Measurements from ENCODE around the gene BAD.
"Not testable (repeated sequence)": the region's sequence is repeated elsewhere in the genome, so short reads cannot be mapped to it uniquely, and the experiment has no call there.

Gene BAD

GRCh38 chr11:64317961-64318765, 33.7 kb upstream of the BAD start, which contains the start of gene PRDX5:
Gene PRDX5, plus strand, starts transcription at chr11:64318121. Its CDS starts 95 bp downstream, at chr11:64318216.
- peak within 1 kb of the TSS; percentile 95 for H3K4me3 Mint-ChIP-seq
- no peaks in the 10 kb centered on the region for H3K9me3 Mint-ChIP-seq
- H3K36me3 Mint-ChIP-seq = peaks cover 9% of the 10 kb centered on the region
- no peaks in the 10 kb centered on the region for H3K27me3 Mint-ChIP-seq
- H3K4me1 Mint-ChIP-seq = peaks cover 25% of the 10 kb centered on the region
- H3K27ac Mint-ChIP-seq = peak within 1 kb of the TSS; percentile 99

- H3K4me3 Mint-ChIP-seq = peak within 1 kb of the TSS; percentile 95
Observed at GRCh38 chr11:64317325-64317960, 33.0 kb upstream of the BAD start, which contains the start of gene TRMT112. Gene TRMT112, minus strand, starts transcription at chr11:64317559. Its CDS starts 33 bp downstream, at chr11:64317526.

GRCh38 chr11:64316672-64317324, 32.3 kb upstream of the BAD start:
- H3K27me3 Mint-ChIP-seq = no peaks in the 10 kb centered on the region
- H3K36me3 Mint-ChIP-seq = peaks cover 9% of the 10 kb centered on the region
- peak overlapping the region; percentile 99 for H3K27ac Mint-ChIP-seq
- peak overlapping the region; percentile 95 for H3K4me3 Mint-ChIP-seq
- H3K4me1 Mint-ChIP-seq = peaks cover 33% of the 10 kb centered on the region
- no peaks in the 10 kb centered on the region for H3K9me3 Mint-ChIP-seq

More at GRCh38 chr11:64317325-64317960, 33.0 kb upstream of the BAD start, which contains the start of gene TRMT112:
- H3K27me3 Mint-ChIP-seq = no peaks in the 10 kb centered on the region
- peaks cover 32% of the 10 kb centered on the region for H3K4me1 Mint-ChIP-seq
- H3K9me3 Mint-ChIP-seq = no peaks in the 10 kb centered on the region
- H3K27ac Mint-ChIP-seq = peak within 1 kb of the TSS; percentile 99
- H3K36me3 Mint-ChIP-seq = peaks cover 9% of the 10 kb centered on the region

GRCh38 chr11:64315667-64316526, 31.4 kb upstream of the BAD start:
- H3K9me3 Mint-ChIP-seq, H3K36me3 Mint-ChIP-seq, H3K27me3 Mint-ChIP-seq: not testable (repeated sequence)
- Mint-ChIP-seq H3K27ac (peak overlapping the region; percentile 99), H3K4me3 (peak overlapping the region; percentile 95), H3K4me1 (peaks cover 33% of the 10 kb centered on the region)

GRCh38 chr11:64314805-64315561, 30.5 kb upstream of the BAD start:
- Mint-ChIP-seq H3K27me3 (no peaks in the 10 kb centered on the region), H3K36me3 (peaks cover 9% of the 10 kb centered on the region), H3K4me1 (peaks cover 28% of the 10 kb centered on the region), H3K9me3 (no peaks in the 10 kb centered on the region), H3K27ac (no peak overlapping the region), H3K4me3 (peak overlapping the region; percentile 23)

GRCh38 chr11:64314146-64314804, 29.8 kb upstream of the BAD start:
- Mint-ChIP-seq H3K27ac (no peak overlapping the region), H3K9me3 (no peaks in the 10 kb centered on the region), H3K36me3 (peaks cover 9% of the 10 kb centered on the region), H3K27me3 (no peaks in the 10 kb centered on the region), H3K4me1 (peaks cover 23% of the 10 kb centered on the region), H3K4me3 (no peak overlapping the region)

- Mint-ChIP-seq H3K9me3 (no peaks in the 10 kb centered on the region), H3K4me3 (no peak overlapping the region), H3K27ac (no peak overlapping the region), H3K4me1 (peaks cover 18% of the 10 kb centered on the region), H3K36me3 (peaks cover 9% of the 10 kb centered on the region), H3K27me3 (no peaks in the 10 kb centered on the region)
Observed at GRCh38 chr11:64313491-64314145, 29.2 kb upstream of the BAD start.

- Mint-ChIP-seq H3K27me3 (no peaks in the 10 kb centered on the region), H3K36me3 (peaks cover 9% of the 10 kb centered on the region), H3K4me3 (no peak overlapping the region), H3K9me3 (no peaks in the 10 kb centered on the region), H3K4me1 (peaks cover 18% of the 10 kb centered on the region), H3K27ac (peak overlapping the region; percentile 82)
Observed at GRCh38 chr11:64312947-64313346, 28.5 kb upstream of the BAD start.

GRCh38 chr11:64307795-64308194, 23.3 kb upstream of the BAD start:
- Mint-ChIP-seq H3K4me3 (peak overlapping the region; percentile 45), H3K4me1 (peaks cover 28% of the 10 kb centered on the region)
- H3K27ac Mint-ChIP-seq, H3K36me3 Mint-ChIP-seq, H3K9me3 Mint-ChIP-seq, H3K27me3 Mint-ChIP-seq: not testable (repeated sequence)

- H3K4me3 Mint-ChIP-seq = peak overlapping the region; percentile 98
- peaks cover 24% of the 10 kb centered on the region for H3K4me1 Mint-ChIP-seq
- no peaks in the 10 kb centered on the region for H3K9me3 Mint-ChIP-seq
- H3K27me3 Mint-ChIP-seq = no peaks in the 10 kb centered on the region
- H3K36me3 Mint-ChIP-seq = peaks cover 5% of the 10 kb centered on the region
- H3K27ac Mint-ChIP-seq = no peak overlapping the region
Observed at GRCh38 chr11:64306876-64307622, 22.6 kb upstream of the BAD start.

- H3K9me3 Mint-ChIP-seq = no peaks in the 10 kb centered on the region
- peaks cover 24% of the 10 kb centered on the region for H3K4me1 Mint-ChIP-seq
- peaks cover 5% of the 10 kb centered on the region for H3K36me3 Mint-ChIP-seq
- no peaks in the 10 kb centered on the region for H3K27me3 Mint-ChIP-seq
- H3K4me3 Mint-ChIP-seq = peak overlapping the region; percentile 98
- H3K27ac Mint-ChIP-seq = peak overlapping the region; percentile 94
Observed at GRCh38 chr11:64306563-64306875, 22.1 kb upstream of the BAD start.

GRCh38 chr11:64305691-64306562, 21.5 kb upstream of the BAD start:
- peaks cover 24% of the 10 kb centered on the region for H3K4me1 Mint-ChIP-seq
- H3K27ac Mint-ChIP-seq = peak overlapping the region; percentile 94
- H3K4me3 Mint-ChIP-seq = peak overlapping the region; percentile 98
- peaks cover under 1% of the 10 kb centered on the region for H3K27me3 Mint-ChIP-seq
- no peaks in the 10 kb centered on the region for H3K9me3 Mint-ChIP-seq
- H3K36me3 Mint-ChIP-seq = peaks cover 5% of the 10 kb centered on the region

Data from activated naive CD4-positive, alpha-beta T cell treated with anti-CD3 and anti-CD28 coated beads, Interleukin-2, amount 50 U/mL, for 24 hours (primary cell).